Skeletal muscle satellite cell (primary cell): ENCODE results near the gene OAS2.

ENCODE experiments used
- H3K27me3 ChIP-seq: 2 replicates; pipeline ENCODE4 v1.7.0; 2013; ENCODE audit warnings: low read length; ENCODE audit not compliant: control insufficient read depth, insufficient read depth
- H3K36me3 ChIP-seq: 2 replicates; pipeline ENCODE4 v1.7.0; 2013; ENCODE audit warnings: mild to moderate bottlenecking, control low read depth, low read length; ENCODE audit not compliant: insufficient read depth
- H3K4me1 ChIP-seq: 2 replicates; pipeline ENCODE4 v1.7.0; 2013; ENCODE audit warnings: low read length; ENCODE audit not compliant: control insufficient read depth, insufficient read depth
- H3K4me2 ChIP-seq: 2 replicates; pipeline ENCODE4 v1.7.0; 2013; ENCODE audit warnings: mild to moderate bottlenecking, low read length
- H3K4me3 ChIP-seq: 2 replicates; pipeline ENCODE4 v1.7.0; 2013; ENCODE audit warnings: low read length
- H3K9ac ChIP-seq: 2 replicates; pipeline ENCODE4 v1.7.0; 2013; ENCODE audit warnings: mild to moderate bottlenecking, low read depth, low read length, moderate library complexity
- H3K9me3 ChIP-seq: replicated peaks from 2 replicates; pipeline ENCODE4 v1.7.0; 2013; ENCODE audit warnings: mild to moderate bottlenecking, control low read depth, low read length

OAS2 gene

GRCh38 chr12:113030875-113031525 lies 52.7 kb downstream of the OAS2 start:
- Histone ChIP-seq H3K9me3 (no peaks in the 10 kb centered on the region), H3K27me3 (peaks cover 14% of the 10 kb centered on the region), H3K4me2 (no peak overlapping the region), H3K36me3 (no peaks in the 10 kb centered on the region), H3K4me1 (no peaks in the 10 kb centered on the region), H3K9ac (no peak overlapping the region), H3K4me3 (no peak overlapping the region)

GRCh38 chr12:113039911-113040445 lies 61.7 kb downstream of the OAS2 start:
- Histone ChIP-seq H3K9ac (no peak overlapping the region), H3K36me3 (no peaks in the 10 kb centered on the region), H3K27me3 (peaks cover 4% of the 10 kb centered on the region), H3K4me2 (no peak overlapping the region), H3K4me1 (peaks cover 12% of the 10 kb centered on the region), H3K9me3 (no peaks in the 10 kb centered on the region), H3K4me3 (no peak overlapping the region)

- Histone ChIP-seq H3K36me3 (no peaks in the 10 kb centered on the region), H3K9me3 (no peaks in the 10 kb centered on the region), H3K9ac (no peak overlapping the region), H3K4me2 (peak overlapping the region; percentile 44), H3K4me1 (peaks cover 12% of the 10 kb centered on the region), H3K4me3 (no peak overlapping the region), H3K27me3 (peaks cover 7% of the 10 kb centered on the region)
Observed at GRCh38 chr12:113040722-113041171, 62.4 kb downstream of the OAS2 start.

- Histone ChIP-seq H3K9ac (no peak overlapping the region), H3K36me3 (no peaks in the 10 kb centered on the region), H3K4me3 (no peak overlapping the region), H3K4me2 (no peak overlapping the region), H3K9me3 (no peaks in the 10 kb centered on the region), H3K4me1 (peaks cover 12% of the 10 kb centered on the region), H3K27me3 (peaks cover 7% of the 10 kb centered on the region)
Observed at GRCh38 chr12:113041560-113041959, 63.2 kb downstream of the OAS2 start.

- Histone ChIP-seq H3K4me1 (peaks cover 12% of the 10 kb centered on the region), H3K4me2 (no peak overlapping the region), H3K36me3 (no peaks in the 10 kb centered on the region)
Observed at GRCh38 chr12:113043240-113043639, 64.9 kb downstream of the OAS2 start.

GRCh38 chr12:113044516-113044915 lies 66.2 kb downstream of the OAS2 start:
- Histone ChIP-seq H3K27me3 (peaks cover 7% of the 10 kb centered on the region), H3K4me1 (peaks cover 12% of the 10 kb centered on the region), H3K9ac (no peak overlapping the region), H3K9me3 (no peaks in the 10 kb centered on the region), H3K36me3 (no peaks in the 10 kb centered on the region), H3K4me3 (no peak overlapping the region), H3K4me2 (no peak overlapping the region)

More at GRCh38 chr12:113043240-113043639, 64.9 kb downstream of the OAS2 start:
- Histone ChIP-seq H3K9me3 (no peaks in the 10 kb centered on the region), H3K27me3 (peaks cover 7% of the 10 kb centered on the region), H3K4me3 (no peak overlapping the region), H3K9ac (no peak overlapping the region)

GRCh38 chr12:113048716-113049127 lies 70.4 kb downstream of the OAS2 start:
- Histone ChIP-seq H3K9me3 (no peaks in the 10 kb centered on the region), H3K4me3 (no peak overlapping the region), H3K27me3 (peaks cover 26% of the 10 kb centered on the region), H3K4me1 (no peaks in the 10 kb centered on the region), H3K4me2 (no peak overlapping the region), H3K9ac (no peak overlapping the region), H3K36me3 (no peaks in the 10 kb centered on the region)

GRCh38 chr12:113049976-113050742 lies 71.8 kb downstream of the OAS2 start:
- Histone ChIP-seq H3K4me3 (no peak overlapping the region), H3K4me2 (no peak overlapping the region), H3K9ac (no peak overlapping the region), H3K36me3 (no peaks in the 10 kb centered on the region), H3K4me1 (no peaks in the 10 kb centered on the region), H3K9me3 (no peaks in the 10 kb centered on the region), H3K27me3 (peaks cover 35% of the 10 kb centered on the region)

- no peak overlapping the region for H3K4me2 ChIP-seq
- H3K4me3 ChIP-seq: no peak overlapping the region
- peaks cover 39% of the 10 kb centered on the region for H3K27me3 ChIP-seq
- no peaks in the 10 kb centered on the region for H3K4me1 ChIP-seq
- no peaks in the 10 kb centered on the region for H3K9me3 ChIP-seq
- no peaks in the 10 kb centered on the region for H3K36me3 ChIP-seq
- H3K9ac ChIP-seq: no peak overlapping the region
Observed at GRCh38 chr12:113050795-113051194, 72.5 kb downstream of the OAS2 start.

GRCh38 chr12:113051759-113052158 lies 73.4 kb downstream of the OAS2 start:
- Histone ChIP-seq H3K4me3 (no peak overlapping the region), H3K4me2 (no peak overlapping the region), H3K27me3 (peaks cover 46% of the 10 kb centered on the region), H3K9ac (no peak overlapping the region), H3K4me1 (no peaks in the 10 kb centered on the region), H3K9me3 (no peaks in the 10 kb centered on the region), H3K36me3 (no peaks in the 10 kb centered on the region)

- peaks cover 46% of the 10 kb centered on the region for H3K27me3 ChIP-seq
- H3K9ac ChIP-seq: no peak overlapping the region
- no peaks in the 10 kb centered on the region for H3K36me3 ChIP-seq
- H3K4me1 ChIP-seq: no peaks in the 10 kb centered on the region
- H3K9me3 ChIP-seq: no peaks in the 10 kb centered on the region
- no peak overlapping the region for H3K4me3 ChIP-seq
- H3K4me2 ChIP-seq: no peak overlapping the region
Observed at GRCh38 chr12:113052326-113052725, 74.0 kb downstream of the OAS2 start.
